ENCODE results near the gene BAG3. TPM values are rescaled to one million over a fixed set of nuclear protein-coding genes. Genes with fewer than 3 reads are reported as not detected.
"Not testable (repeated sequence)": the region's sequence is repeated elsewhere in the genome, so short reads cannot be mapped to it uniquely, and the experiment has no call there.

The BAG3 gene
- 12.6 and 19.7 TPM in 2 replicates for total RNA-seq (2014; rRNA removed; shearing (Covaris generic))

GRCh38 chr10:119650692-119651513 lies at the start of gene BAG3:
TSS of gene BAG3 (plus strand) at chr10:119651380. CDS start at chr10:119651676, 296 bp downstream.
- DNase-seq (ENCODE audit: low read depth in 1 of 2, low spot score in 2 of 2) = peak; percentile 81 to 95
- Histone ChIP-seq H3K27ac (peak within 1 kb of the TSS; percentile 71), H3K9me3 (replicated peaks) (no peaks in the 10 kb centered on the region), H3K36me3 (peaks cover 29% of the 10 kb centered on the region), H3K27me3 (replicated peaks) (no peaks in the 10 kb centered on the region), H3K4me1 (replicated peaks) (peaks cover 33% of the 10 kb centered on the region), H3K4me3 (peak within 1 kb of the TSS; percentile 77)

GRCh38 chr10:119602241-119603095 lies 48.7 kb upstream of the BAG3 start:
- no peaks in the 10 kb centered on the region for H3K27me3 ChIP-seq (replicated peaks)
- H3K4me3 ChIP-seq = no peak overlapping the region
- H3K4me1 ChIP-seq (replicated peaks) = peaks cover 5% of the 10 kb centered on the region; the same call in 1 of the 2 replicates
- H3K9me3 ChIP-seq (replicated peaks) = no peaks in the 10 kb centered on the region
- H3K36me3 ChIP-seq = no peaks in the 10 kb centered on the region
- no peak overlapping the region for H3K27ac ChIP-seq
- peak; percentile 27 to 49 for DNase-seq (ENCODE audit: low read depth in 1 of 2, low spot score in 2 of 2)

- Histone ChIP-seq H3K4me1 (replicated peaks) (no peaks in the 10 kb centered on the region; the same call in 1 of the 2 replicates), H3K36me3 (no peaks in the 10 kb centered on the region), H3K4me3 (no peak overlapping the region), H3K9me3 (replicated peaks) (no peaks in the 10 kb centered on the region), H3K27me3 (replicated peaks) (no peaks in the 10 kb centered on the region), H3K27ac (no peak overlapping the region)
- no peak for DNase-seq (ENCODE audit: low read depth in 1 of 2, low spot score in 2 of 2)
Observed at GRCh38 chr10:119604468-119604867, 46.7 kb upstream of the BAG3 start.

- Histone ChIP-seq H3K27me3 (replicated peaks) (no peaks in the 10 kb centered on the region), H3K4me3 (no peak overlapping the region), H3K4me1 (replicated peaks) (no peaks in the 10 kb centered on the region; the same call in 1 of the 2 replicates), H3K27ac (no peak overlapping the region), H3K9me3 (replicated peaks) (no peaks in the 10 kb centered on the region), H3K36me3 (no peaks in the 10 kb centered on the region)
- peak; percentile 26 to 47 for DNase-seq (ENCODE audit: low read depth in 1 of 2, low spot score in 2 of 2)
Observed at GRCh38 chr10:119608316-119609155, 42.6 kb upstream of the BAG3 start.

- no peak overlapping the region for H3K27ac ChIP-seq
- H3K27me3 ChIP-seq (replicated peaks) = no peaks in the 10 kb centered on the region
- no peaks in the 10 kb centered on the region for H3K9me3 ChIP-seq (replicated peaks)
- H3K36me3 ChIP-seq = no peaks in the 10 kb centered on the region
- H3K4me1 ChIP-seq (replicated peaks) = no peaks in the 10 kb centered on the region; the same call in 1 of the 2 replicates
- no peak overlapping the region for H3K4me3 ChIP-seq
- peak in 1 of 2 experiments; percentile 3 for DNase-seq (ENCODE audit: low read depth in 1 of 2, low spot score in 2 of 2)
Observed at GRCh38 chr10:119609516-119609915, 41.7 kb upstream of the BAG3 start.

GRCh38 chr10:119611433-119611832 lies 39.7 kb upstream of the BAG3 start:
- no peak for DNase-seq (ENCODE audit: low read depth in 1 of 2, low spot score in 2 of 2)
- H3K27ac ChIP-seq = no peak overlapping the region
- H3K4me1 ChIP-seq (replicated peaks) = no peaks in the 10 kb centered on the region; the same call in 1 of the 2 replicates
- no peaks in the 10 kb centered on the region for H3K9me3 ChIP-seq (replicated peaks)
- H3K4me3 ChIP-seq = no peak overlapping the region
- peaks cover 3% of the 10 kb centered on the region; the same call in 1 of the 2 replicates for H3K27me3 ChIP-seq (replicated peaks)
- H3K36me3 ChIP-seq = no peaks in the 10 kb centered on the region

- Histone ChIP-seq H3K36me3 (no peaks in the 10 kb centered on the region), H3K27me3 (replicated peaks) (peaks cover 3% of the 10 kb centered on the region; the same call in 1 of the 2 replicates), H3K4me1 (replicated peaks) (no peaks in the 10 kb centered on the region), H3K4me3 (no peak overlapping the region), H3K27ac (no peak overlapping the region), H3K9me3 (replicated peaks) (no peaks in the 10 kb centered on the region)
- peak in 1 of 2 experiments; percentile 14 for DNase-seq (ENCODE audit: low read depth in 1 of 2, low spot score in 2 of 2)
Observed at GRCh38 chr10:119613741-119614140, 37.4 kb upstream of the BAG3 start.

GRCh38 chr10:119614686-119615085 lies 36.5 kb upstream of the BAG3 start:
- Histone ChIP-seq H3K36me3 (no peaks in the 10 kb centered on the region), H3K9me3 (replicated peaks) (no peaks in the 10 kb centered on the region), H3K4me1 (replicated peaks) (no peaks in the 10 kb centered on the region), H3K27ac (no peak overlapping the region), H3K4me3 (no peak overlapping the region), H3K27me3 (replicated peaks) (peaks cover 3% of the 10 kb centered on the region; the same call in 1 of the 2 replicates)
- no peak for DNase-seq (ENCODE audit: low read depth in 1 of 2, low spot score in 2 of 2)

GRCh38 chr10:119616882-119617570 lies 34.2 kb upstream of the BAG3 start:
- H3K4me3 ChIP-seq = no peak overlapping the region
- H3K27me3 ChIP-seq (replicated peaks) = peaks cover 3% of the 10 kb centered on the region; the same call in 1 of the 2 replicates
- H3K9me3 ChIP-seq (replicated peaks) = no peaks in the 10 kb centered on the region
- no peaks in the 10 kb centered on the region for H3K4me1 ChIP-seq (replicated peaks)
- no peaks in the 10 kb centered on the region for H3K36me3 ChIP-seq
- DNase-seq (ENCODE audit: low read depth in 1 of 2, low spot score in 2 of 2) = no peak
- no peak overlapping the region for H3K27ac ChIP-seq

GRCh38 chr10:119619215-119619614 lies 32.0 kb upstream of the BAG3 start:
- H3K27me3 ChIP-seq (replicated peaks) = peaks cover 3% of the 10 kb centered on the region; the same call in 1 of the 2 replicates
- no peaks in the 10 kb centered on the region for H3K4me1 ChIP-seq (replicated peaks)
- H3K4me3 ChIP-seq = no peak overlapping the region
- H3K9me3 ChIP-seq (replicated peaks) = no peaks in the 10 kb centered on the region
- no peak for DNase-seq (ENCODE audit: low read depth in 1 of 2, low spot score in 2 of 2)
- no peak overlapping the region for H3K27ac ChIP-seq
- no peaks in the 10 kb centered on the region for H3K36me3 ChIP-seq

- not testable (repeated sequence) for H3K4me1 ChIP-seq (replicated peaks); H3K9me3 ChIP-seq (replicated peaks); H3K27ac ChIP-seq; H3K27me3 ChIP-seq (replicated peaks); DNase-seq (ENCODE audit: low read depth in 1 of 2, low spot score in 2 of 2); H3K36me3 ChIP-seq; H3K4me3 ChIP-seq
Observed at GRCh38 chr10:119619811-119620210, 31.4 kb upstream of the BAG3 start.

GRCh38 chr10:119620241-119621077 lies 30.7 kb upstream of the BAG3 start:
- DNase-seq (ENCODE audit: low read depth in 1 of 2, low spot score in 2 of 2) = no peak
- Histone ChIP-seq H3K36me3 (no peaks in the 10 kb centered on the region), H3K4me3 (no peak overlapping the region), H3K4me1 (replicated peaks) (no peaks in the 10 kb centered on the region), H3K9me3 (replicated peaks) (no peaks in the 10 kb centered on the region), H3K27me3 (replicated peaks) (peaks cover 3% of the 10 kb centered on the region; the same call in 1 of the 2 replicates), H3K27ac (no peak overlapping the region)
